ENCODE measurements around the gene LIG1.

Gene LIG1

DNA sequence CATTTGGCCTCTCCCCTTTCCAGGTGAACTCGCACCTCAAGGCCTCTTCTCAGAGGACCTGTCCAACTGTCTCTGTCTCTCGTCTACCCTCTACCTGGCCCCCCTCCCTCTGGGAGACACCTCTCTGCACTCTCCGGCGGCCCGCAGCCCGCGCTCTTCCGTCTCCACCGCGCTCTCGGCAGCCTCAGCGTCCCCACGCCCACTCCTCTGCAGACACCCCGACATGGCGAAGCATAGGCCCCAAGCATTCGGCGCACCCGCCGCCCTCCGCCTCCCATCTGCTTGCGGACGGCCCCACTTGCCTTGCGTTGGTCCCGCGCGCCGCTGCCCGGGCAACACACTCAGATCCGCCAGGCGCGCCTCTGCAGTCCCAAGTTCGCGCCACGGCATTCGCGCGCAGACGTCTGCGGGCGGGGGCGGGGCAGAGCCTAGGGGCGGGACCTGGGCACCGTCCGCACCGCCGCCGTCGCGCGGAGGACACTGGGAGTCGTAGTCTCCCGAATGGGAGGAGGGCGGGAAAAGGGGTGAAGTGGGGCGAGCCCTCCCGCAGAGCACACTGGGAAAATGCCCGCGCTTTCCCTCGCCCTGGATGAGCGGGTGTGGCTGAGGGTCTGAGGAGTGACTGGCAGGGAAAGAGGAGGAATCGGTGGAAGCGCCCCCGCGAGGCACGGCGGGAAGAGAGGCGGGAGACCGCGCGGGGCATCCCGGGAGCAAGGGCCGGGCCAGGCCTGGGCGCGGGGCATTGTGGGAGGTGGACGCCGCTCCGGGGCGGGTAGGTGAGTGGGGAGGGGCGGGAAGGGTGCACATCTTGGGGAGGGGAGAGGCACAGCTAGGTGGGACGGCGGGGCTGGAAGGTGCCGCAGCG, at the start of gene LIG1, which contains the start of gene ZSWIM9:
LIG1 (minus strand) TSS at position 406 of the 865 bp plus-strand sequence. CDS start 4,778 bp downstream, outside the sequence.
ZSWIM9 (plus strand) TSS at position 742 of the 865 bp plus-strand sequence. CDS start 1,123 bp downstream, outside the sequence.
- DNase-seq = peak; percentile 93

DNA sequence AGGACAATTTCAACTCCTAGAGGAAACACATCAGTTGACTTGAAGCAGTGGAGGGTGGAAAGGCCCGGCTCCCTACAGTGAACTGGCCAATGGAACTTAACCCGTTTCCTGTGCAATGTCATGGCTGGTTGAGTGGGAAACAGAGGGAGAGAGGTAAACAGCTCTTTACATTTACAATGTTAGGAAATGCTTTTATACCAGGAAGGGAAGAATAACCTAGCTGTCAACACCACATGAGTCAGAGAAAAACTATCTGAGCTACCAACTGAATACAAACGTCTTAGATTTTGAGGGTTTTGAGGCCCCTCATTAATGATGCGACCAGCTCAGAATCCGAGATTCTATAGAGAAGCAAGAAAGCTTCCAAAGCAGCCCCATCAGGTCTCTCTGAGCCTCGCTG, 48.9 kb upstream of the LIG1 start:
- no peak for DNase-seq

DNA sequence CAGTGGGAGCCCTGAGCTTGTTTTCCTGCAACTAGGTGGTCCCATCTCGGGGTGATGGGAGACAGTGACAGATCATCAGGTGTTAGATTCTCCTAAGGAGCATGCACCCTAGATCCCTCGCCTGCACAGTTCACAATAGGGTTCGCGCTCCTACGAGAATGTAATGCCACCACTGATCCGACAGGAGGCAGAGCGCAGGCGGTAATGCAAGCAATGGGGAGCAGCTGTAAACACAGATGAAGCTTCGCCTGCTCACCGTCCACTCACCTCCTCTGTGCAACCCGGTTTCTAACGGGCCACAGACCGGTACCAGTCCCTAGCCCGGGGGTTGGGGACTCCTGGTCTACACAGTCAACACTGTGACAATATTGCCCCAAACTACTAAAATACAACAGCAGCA, 46.8 kb upstream of the LIG1 start:
- no peak for DNase-seq

DNA sequence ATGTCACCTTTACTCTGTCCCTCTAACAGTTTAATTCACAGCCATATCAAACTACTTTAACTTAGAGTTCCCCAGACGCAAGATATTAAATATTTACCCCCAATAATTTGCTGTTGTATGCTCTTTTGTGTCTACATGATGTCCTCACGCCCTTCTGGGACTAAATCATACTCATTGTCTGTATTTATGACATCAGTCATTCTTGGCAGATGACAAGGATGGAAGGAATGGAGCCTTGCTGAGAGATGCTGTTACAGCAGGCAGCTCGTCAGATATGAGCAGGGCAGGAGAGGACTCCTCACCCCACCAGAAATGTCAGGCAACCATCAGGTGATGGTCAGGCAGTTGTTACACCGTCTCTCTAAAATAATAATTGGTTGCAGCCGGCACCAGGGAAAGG, 43.8 kb upstream of the LIG1 start:
- DNase-seq = no peak

DNA sequence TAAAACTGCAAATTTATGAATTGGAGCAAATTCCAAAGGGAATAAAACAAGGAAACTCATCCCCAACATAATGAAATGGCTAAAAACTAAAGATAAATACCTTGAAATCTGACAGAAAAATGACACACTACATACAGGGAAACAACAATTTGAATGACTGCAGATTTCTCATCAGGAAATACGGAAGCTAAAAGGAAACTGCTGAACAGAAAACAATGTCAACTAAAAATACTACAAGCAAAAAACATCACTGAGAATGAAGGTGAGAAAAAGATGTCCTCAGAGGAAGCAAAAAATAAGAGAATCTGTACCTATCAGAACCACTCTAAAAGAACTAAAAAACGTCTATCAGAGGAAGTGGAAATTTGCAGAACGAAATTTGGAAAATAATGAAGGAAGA, 39.9 kb upstream of the LIG1 start:
- DNase-seq = no peak

DNA sequence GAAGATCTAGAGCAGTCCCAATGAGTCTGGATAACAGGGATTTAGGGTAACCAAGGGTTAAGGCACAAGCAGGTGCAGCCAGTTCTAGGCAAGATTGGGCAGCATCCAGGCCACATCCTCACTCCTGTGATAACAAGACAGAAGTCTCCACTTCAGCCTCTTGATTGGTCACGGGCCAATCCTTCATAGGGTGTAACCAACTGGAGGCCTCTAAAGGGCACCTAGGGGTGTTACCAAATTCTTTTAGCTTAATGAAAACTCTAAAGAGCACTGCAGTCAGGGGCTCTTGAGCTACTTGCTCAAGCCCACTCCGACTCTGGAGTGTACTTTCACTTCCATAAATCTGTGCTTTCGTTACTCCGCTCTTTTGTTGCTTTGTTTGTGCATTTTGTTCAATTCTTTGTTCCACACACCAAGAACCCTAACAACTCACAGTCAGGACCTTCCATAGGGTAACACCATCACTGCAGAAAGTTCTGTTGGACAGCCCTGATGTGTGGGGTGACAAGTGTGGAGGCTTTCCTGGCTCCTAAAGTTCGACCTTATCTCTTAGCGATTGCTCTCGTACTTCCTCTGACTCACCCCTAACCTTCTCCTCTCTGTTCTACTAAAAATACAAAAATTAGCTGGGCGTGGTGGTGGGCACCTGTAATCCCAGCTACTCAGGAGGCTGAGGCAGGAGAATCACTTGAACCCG, 36.4 kb upstream of the LIG1 start:
- peak; percentile 97 for DNase-seq

DNA sequence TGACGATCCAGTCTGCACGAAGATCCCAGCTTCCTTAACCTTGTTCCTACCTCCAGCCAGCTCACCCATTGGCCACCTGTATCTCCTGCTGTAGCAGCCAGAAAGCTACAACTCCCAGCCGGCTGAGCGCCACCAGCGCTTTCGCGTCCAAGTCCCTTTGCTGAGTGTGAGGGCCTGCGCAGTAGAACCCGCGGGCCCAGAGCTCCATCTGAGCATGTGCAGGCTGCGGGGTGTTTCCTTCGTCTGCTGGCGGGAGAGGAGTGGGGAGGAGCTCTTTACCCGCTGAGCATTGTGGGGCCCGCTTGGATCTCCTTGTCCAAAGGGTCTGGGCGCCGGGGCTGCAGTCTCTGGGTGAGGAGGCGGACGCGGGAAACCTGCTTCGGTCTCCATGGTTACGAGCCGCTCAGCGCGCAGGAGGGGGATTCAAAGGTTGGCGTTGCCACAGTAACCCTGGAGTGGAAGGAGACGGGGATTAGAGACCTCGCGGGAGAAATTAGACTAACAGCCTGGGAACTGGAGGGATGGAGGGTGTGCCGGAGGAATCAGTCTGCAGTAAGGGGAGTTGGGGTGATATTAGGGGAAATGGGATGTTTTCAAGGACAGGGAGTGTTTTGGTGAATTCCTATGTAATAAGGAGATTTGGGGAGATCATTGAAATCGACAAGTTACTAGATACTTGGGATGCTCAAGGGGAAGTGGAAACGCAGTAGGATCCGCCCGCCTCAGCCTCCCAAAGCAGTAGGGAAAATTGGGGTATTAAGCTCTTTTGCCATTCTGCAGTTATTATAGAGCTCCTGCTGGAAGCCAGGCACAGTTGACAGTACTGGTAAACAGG, 33.9 kb upstream of the LIG1 start:
- peak; percentile 99 for DNase-seq

DNA sequence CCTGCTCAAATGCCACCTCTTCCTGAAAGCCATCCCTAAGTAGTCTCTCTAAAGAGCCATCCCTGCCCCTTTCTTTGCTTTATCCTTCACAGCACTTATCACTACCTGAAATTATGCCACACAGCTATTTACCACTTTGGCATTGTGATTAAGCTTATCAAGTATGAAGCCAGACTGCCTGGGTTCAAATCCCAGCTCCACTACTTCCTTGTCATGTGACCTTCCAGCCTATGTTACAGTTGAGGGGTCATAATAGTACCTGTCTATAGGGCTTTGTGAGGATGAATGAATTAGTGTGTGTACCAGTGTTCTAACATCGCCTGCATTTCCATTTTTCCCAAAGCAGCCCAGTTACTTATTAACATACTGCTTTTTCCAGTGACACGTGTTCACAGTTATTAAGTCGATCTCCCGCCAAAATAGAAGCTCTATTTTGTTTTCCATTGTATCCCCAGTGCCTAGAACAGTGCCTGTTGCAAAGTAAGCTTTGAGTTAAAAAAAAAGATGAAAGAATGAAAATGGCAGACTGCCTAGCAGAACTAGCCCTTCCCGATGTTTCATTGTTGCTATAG, 33.2 kb upstream of the LIG1 start:
- DNase-seq = no peak

DNA sequence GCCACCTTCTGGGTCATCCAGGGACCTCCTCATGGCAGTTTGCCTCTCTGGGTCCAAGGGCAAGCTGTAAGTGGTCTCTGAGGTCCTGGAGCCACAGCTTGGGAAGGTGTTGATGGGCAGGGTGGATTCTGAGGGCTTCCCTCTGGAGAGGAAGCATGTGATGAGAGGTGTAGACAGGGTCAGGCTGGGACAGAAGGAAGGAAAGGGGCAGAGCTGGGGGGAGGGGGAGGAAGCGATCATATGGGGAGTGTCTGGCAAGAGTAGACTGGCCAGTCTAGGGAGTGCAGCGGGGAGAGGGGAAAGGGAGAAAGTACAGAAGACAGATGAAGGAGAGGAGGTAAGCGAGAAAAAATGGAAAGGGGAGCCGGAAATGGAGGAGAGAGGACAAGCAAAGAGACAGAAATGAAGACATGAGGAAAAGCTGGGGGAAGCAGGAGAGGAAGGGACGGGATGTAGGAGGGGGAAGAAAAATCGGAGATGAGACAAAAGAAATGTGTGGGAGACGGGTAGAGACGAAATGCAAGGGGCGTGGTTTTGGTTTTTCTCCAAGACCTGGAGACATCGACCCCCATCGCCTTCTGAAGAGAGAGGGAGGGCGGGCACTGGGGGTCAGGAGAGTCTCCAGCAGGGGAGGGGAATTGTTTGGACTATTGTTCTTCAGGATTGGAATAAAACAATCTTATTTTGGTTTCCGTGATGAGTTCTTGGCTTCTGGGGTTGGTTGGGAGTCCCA, 27.0 kb upstream of the LIG1 start:
- no peak for DNase-seq

DNA sequence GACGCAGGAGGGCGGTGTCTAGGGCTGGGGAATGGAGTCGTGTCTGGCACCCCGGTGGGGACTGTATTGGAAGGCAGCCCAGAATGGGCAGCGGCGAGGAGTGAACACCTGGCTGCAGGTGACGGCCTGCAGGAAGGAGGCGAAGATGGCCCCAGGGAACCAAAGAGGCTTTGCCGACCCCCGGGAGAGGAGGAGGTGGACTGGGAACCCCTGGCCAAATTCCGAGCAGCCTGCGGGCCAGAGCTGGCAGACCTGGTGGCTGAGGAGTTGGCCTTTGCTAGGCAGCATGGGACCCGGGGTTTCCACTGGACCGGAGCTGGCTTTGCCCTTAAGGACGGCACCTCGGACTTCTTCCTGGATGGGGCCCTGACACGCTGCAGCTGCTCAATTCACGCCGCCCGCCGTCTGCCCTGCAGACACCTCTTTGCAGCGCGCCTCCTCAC, 26.2 kb upstream of the LIG1 start:
- DNase-seq = peak; percentile 36

DNA sequence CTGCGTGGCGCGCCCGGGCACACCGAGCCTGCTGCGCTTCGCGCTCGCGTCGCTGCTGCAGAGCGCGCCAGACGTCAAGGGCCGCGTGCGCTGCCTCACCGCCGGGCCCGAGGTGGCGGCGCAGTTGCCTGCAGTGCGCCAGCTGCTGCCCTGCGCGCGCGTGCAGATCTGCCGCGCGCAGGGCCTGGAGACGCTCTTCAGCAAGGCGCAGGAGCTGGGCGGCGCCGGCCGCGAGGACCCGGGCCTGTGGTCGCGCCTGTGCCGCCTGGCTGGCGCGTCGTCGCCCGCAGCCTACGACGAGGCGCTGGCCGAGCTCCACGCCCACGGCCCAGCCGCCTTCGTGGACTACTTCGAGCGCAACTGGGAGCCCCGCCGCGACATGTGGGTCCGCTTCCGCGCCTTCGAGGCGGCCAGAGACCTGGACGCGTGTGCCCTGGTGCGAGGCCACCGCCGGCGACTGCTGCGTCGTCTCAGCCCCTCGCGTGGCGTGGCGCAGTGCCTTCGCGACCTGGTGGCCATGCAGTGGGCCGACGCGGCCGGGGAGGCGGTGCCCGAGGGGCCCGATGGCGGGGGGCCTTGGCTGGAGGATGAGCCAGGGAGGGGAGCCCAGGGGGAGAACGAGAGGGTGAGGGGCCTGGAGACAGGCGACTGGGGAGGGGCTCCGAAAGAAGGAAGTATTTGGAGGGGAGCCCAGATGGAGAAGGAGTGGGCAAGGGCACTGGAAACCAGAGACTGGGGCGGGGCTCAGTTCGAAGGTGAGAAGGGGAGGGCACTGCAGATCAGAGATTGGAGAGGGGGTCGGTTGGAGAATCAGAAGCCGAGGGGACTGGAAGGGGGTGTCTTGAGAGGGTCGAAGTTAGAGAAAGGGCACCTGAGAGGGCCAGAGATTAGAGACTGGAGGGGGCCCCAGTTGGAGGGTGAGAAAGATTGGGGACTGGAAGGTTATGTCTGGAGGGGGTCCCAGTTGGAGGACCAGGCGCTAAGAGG, 25.0 kb upstream of the LIG1 start:
- DNase-seq = no peak

DNA sequence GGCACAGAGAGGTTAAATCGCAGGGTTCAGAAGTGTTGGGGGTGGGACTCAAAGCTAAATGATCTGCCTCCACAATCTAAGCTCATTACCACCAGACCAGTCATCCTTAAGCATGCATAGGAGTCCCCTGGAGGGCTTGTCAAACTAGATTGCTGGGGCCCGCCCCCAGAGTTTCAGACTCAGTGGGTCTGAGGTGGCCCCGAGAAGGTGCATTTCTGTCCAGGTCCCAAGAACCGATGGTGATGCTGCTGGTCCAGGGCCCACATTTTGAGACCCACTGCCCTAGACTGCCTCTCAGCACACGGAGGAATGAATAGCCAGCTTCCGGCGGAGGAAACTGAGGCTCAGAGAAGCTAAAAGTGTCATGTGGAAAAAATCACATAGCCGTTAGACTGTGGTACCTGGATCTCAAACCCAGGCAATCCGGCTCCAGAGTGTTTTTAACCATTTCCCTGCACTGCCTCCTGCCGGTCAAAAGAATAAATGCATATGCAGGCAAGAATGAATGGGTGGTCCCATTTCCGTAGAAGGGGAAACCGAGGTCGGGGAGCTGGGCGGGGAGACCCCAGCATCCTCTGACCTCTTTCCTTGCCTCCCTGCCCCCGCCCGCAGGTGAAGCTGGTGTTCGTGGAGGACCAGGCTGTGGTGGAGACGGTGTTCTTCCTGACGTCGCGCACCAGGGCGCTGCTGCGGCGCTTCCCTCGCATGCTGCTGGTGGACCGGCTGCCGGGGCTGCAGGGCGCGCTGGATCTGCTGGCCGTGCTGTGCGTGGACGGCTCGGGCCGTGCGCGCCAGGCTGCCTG, 24.1 kb upstream of the LIG1 start:
- DNase-seq = no peak

DNA sequence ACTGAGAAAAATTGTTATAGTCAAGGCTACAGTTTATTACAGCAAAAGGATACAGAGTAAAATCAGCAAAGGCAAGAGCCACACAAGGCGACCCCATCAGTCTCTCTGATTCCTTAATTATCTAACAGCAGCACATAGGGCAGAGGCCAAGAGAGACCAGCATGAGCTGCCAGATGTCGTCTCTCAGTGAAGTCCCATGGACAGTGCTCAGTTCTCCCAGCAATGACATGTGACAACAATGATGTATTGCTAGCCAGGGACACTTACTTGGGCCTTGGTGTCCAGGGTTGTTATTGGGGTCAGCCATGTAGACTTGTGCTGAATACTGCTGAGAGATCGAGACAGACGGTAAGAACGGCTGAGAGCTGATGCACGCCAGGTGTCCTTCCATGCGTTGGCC, 22.6 kb upstream of the LIG1 start:
- no peak for DNase-seq

DNA sequence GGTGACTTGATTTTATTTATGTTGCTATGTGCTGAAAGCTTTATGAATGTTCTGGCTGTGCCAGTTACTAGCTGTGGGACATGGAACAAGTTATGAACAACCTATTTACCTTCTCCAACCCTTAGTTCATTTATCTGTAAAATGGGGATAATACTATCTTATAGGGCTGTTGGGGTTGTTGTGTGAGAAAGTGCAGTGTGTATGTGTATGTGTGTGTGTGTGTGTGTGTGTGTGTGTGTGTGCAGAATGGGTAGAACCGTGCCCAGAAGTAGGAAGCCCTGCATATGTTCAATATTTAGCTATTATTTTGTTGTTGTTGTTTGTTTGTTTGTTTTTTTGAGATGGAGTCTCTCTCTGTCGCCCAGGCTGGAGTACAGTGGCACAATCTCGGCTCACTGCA, 20.7 kb upstream of the LIG1 start:
- DNase-seq = no peak

DNA sequence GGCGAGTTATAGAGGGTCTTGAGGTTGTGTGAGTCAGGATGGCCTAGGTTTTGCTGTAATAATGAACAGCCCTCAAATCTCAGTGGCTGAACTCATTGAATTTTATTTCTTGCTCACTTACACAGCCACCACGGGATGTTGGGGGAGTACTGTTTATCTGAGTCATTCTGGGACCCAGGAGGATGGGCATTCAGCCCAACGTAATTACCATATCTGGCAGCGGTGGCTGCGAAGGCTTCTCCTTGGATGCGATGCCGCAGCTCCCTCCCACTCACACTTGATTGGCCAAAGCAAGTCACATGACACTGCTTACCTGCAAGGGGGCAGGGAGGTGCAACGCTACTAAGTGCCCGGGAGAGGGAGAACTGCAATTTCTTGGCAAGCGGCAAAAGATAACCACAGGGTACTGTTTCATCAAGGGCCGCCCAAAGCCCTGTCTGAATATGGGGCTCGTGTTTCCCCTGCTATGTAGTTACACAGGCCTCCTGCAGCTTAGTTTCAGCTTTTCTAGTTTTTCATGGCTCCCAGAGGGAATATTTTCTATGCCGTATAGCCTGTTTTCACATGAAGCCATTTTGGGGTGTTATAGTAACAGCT, 20.2 kb upstream of the LIG1 start:
- DNase-seq = no peak

DNA sequence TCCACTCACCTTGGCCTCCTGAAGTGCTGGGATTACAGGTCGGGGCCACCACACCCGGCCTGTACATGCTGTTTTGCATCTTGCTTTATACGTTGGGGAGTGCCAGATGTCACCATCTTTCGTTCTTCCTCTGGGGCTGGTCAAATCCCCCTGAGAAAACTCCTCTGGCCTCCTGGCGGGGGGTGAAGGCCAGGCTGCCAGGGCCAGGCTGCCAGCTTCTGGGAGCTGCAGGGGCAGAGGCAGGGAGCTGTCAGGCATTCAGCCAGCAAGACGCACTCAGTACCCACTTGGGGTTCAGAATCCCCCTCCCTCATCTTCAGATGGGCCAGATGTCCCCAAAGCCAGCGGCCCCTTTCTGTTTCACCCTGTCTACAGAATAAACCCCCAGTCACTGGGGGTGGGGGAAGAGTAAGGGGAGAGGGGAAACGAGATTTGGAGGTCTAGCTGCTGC, 16.4 kb upstream of the LIG1 start:
- DNase-seq = no peak

DNA sequence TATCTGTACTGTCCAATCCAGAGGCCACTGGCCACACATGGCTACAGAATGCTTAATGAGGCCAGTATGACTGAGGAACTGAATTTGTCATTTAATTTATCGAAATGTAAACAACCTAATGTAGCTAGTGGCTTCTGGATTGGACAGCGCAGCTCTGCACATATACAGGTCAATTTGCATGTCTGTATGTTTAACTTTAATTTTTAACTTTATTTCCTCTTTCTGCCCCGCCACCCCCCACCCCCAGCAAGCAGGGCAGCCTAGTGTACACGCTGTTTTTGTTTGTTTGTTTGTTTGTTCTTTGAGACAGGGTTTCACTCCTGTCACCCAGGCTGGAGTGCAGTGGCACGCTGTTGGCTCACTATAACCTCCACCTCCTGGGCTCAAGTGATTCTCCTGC, 15.9 kb upstream of the LIG1 start:
- DNase-seq = no peak

DNA sequence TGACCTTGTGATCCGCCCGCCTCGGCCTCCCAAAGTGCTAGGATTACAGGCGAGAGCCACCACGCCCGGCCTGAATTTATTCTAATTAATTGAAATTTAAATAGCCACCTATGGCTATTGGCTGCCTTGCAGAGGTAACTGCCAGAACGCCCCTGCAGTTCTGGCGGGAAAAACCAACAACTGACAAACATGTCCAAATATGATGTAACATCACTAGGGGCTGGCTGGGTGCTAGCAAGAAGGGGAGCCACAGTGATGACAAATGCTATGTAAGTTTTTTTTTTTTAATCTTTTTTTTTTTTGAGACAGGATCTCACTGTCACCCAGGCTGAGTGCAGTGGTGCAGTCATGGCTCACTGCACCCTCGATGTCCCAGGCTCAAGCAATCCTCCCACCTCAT, 13.2 kb upstream of the LIG1 start:
- no peak for DNase-seq

DNA sequence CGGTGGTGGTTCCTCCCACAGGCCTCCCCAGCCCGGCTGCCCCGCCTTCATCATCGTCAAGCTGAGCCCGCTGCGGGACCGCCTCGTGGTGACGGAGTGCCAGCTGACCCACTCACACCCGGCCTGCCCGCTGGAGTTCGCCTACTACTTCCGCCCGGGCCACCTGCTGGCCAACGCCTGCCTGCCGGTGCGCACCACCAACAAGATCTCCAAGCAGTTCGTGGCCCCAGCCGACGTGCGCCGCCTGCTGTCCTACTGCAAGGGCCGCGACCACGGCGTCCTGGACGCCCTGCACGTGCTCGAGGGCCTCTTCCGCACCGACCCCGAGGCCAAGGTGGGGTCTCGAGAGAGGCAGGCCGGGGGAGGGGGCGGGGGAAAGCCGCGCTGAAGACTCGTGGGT, 12.3 kb upstream of the LIG1 start:
- no peak for DNase-seq

DNA sequence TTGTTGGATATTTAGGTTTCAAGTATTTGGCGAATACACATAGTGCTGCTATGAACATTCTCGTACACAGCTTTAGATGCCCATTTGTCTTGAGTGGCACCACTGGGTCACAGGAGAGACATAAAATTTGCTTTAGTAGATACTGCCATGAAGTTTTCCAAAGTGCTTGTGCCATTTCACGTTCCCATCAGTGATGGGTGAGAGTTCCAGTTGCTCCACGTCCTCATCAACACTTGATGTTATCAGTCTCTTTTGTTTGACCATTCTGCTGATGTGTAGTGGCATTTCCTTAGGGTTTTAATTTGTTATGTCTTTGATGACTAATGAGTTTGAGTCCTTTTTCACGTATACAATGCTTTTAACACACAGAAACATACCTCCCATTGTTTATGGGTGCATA, 11.4 kb upstream of the LIG1 start:
- DNase-seq = no peak

Data from DMS79 (cell line).